Activated T-helper 9 cell treated with anti-CD3 and anti-CD28 coated beads, Interleukin-2, amount 50 U/mL, for 16 hours (primary cell): Measurements from ENCODE around the gene PPP1CB.
"Not testable (repeated sequence)": the region's sequence is repeated elsewhere in the genome, so short reads cannot be mapped to it uniquely, and the experiment has no call there.

Experiments
- DNase-seq: peaks from one replicate; pipeline ENCODE4 v3.0.0-alpha.2; 2020; ENCODE audit warnings: low read depth

The PPP1CB gene

DNA sequence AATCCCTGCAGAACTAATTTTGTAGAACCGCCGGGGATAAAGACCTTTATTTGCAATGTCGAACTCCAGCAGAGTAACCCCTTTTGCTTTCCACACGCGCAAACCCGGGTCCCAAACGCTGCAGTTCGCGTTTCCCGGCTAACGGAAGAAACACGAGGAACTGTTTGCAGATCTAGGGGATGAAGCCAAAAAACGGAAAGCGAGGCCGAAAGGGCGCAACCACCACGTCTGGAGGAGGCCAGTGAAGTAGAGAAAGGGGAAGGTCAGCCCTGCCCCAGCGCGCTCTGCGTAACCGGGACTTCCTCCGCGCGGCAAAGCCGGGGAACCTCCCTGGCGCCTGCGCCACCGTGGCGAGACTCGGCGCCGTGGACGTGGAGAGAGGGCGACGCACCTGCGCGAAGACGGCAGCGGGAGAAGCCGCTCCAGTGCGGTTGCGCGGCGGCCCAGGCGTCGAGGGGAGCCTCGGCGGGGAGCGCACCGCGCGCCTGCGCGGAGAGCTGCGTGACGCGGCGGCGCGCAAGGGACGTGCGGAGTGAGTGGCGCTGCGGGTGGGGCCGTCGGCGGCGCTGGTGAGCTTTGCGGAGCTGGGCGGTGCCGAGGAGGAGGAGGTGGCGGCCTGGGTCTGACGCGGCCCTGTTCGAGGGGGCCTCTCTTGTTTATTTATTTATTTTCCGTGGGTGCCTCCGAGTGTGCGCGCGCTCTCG is at the start of gene PPP1CB:
Gene PPP1CB (plus strand): TSS at position 579 of the 704 bp plus-strand sequence. CDS start 295 bp downstream, outside the sequence.
- DNase-seq, result peak; percentile 95

- no peak for DNase-seq
Observed at GRCh38 chr2:28702415-28702861, 49.2 kb upstream of the PPP1CB start.

DNA sequence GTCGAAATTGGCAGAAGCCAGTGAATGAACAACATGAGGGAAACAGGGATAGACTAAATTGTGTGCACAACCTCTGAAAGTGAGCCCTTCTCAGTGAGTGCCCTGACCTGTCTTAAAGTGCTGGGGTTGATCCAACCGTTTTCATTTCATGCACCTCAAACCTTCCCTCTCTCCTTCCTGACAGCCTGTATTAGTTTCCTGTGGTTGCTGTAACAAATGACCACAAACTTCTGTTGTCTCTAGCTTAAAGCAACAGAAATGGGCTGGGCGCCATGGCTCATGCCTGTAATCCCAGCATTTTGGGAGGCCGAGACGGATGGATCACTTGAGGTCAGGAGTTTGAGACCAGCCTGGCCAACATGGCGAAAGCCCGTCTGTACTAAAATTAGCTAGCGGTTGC is 48.8 kb upstream of the PPP1CB start:
- DNase-seq, result no peak

- DNase-seq, result no peak
Observed at GRCh38 chr2:28704621-28705020, 47.0 kb upstream of the PPP1CB start.

DNA sequence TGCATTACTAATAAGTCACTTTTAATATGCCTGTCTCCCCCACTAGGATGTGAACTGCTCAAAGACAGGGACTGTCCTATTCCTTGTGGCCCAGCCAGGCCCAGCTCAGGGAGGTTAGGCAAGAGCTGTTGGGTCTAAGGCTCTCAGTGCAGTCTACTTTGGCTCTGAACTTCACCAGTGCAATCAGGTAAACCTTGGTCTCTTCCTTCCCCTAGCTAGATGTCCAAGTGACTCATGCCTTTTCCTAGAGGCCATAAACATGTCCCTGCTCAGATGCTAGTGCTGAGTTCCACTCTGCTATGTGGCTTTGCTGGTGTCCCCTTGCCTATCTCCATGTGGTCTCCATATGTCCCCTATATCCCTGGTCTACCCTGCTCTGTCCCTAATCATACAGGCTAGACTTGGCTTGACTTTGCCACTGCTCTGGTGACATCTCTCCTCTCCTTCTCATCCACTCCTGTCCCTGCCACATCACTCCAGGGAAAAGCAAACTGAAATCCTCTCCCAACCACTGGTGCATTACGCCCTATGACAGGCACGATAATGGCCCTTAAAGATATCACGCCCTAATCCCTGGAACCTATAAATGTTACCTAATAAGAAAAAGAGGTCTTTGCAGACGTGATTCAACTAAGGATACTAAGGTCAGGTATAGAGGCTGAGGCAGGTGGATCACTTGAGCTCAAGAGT is 45.7 kb upstream of the PPP1CB start:
- DNase-seq, result no peak

- DNase-seq, result no peak
Observed at GRCh38 chr2:28707592-28707991, 44.0 kb upstream of the PPP1CB start.

GRCh38 chr2:28709101-28709500 is 42.5 kb upstream of the PPP1CB start:
- no peak for DNase-seq

DNA sequence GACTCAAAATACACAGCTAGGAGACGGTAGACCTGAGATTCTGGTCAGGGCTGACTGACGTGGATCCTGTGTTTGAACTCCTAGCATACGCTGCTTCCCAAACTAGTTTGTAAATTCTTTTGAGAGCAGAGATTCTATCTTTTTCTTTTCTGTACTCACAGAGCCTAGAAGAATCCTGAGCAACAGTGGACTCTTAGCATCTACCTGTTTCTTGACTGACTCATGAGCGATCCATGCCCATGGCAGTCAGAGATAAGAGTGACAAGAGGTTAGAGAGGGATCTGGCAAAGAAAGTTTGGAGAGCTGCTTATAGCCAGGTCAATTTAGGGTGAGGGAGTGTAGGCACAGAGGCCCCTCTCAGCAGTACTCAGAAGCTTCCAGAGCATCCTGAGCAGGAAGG is 41.1 kb upstream of the PPP1CB start:
- DNase-seq, result no peak

GRCh38 chr2:28713577-28714298 is 37.9 kb upstream of the PPP1CB start:
- no peak for DNase-seq

DNA sequence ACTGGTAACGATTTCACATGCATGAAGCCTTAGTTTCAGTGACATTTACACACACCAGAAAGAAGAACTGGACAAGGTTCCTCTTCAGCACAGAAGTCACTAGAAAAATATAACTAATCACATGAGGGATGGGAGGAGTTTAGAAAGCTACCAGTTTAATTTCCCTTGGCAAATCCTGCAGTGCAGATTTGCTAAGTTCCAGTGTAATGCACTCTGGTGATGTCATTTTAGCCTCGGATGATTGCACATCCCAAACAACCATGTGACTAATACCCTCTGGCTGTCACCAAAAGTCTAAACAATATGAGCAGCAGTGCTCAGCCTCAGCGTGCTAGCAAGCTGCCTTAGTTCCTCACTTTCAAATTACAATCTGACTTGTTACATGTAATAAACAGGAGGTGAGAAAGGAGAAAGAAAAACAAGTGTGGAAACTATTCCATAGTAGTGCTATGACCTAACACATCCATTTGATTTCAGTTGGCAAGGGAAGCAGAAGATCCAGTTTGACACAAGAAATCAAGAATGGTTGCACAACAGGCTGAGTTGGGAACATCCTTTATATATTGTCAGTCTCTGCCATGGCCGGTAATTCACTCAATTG is 35.3 kb upstream of the PPP1CB start:
- no peak for DNase-seq

DNA sequence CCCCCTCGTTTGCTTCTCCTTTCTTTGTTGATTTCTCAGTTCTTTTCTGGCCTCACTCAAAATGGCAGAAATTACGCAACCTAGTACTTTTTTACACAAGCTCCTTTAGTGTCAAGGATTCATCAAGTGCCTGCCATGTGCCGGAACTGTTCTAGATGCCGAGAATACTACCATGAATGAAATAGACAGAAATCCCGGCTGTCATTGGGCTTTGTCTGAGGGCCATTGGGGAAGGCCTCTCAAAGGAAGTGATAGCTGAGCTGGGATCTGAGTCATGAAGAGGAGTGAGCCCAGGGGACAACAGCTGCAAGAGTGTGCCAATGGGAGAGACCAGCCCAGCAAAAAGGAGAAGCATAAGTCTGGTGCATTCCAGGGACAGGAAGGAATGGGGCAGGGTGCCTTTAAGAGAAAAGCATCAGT is 34.3 kb upstream of the PPP1CB start:
- no peak for DNase-seq

DNA sequence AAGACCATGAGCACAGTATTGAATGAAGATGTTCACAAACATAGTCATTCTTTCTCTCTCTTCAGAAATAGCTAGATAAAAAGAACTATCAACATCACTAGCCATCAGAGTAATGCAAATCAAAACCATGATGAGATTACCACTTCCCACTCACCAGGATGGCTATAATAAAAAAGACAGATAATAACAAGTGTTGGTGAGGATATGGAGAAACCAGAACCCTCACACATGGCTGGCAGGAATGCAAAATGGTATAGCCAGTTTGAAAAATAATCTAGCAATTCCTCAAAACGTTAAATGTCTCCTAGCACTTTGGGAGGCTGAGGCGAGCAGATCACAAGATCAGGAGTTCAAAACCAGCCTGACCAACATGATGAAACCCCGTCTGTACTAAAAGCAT is 31.3 kb upstream of the PPP1CB start:
- DNase-seq, result no peak

- DNase-seq, result no peak
Observed at GRCh38 chr2:28721601-28722191, 29.9 kb upstream of the PPP1CB start.

GRCh38 chr2:28725021-28725711 is 26.5 kb upstream of the PPP1CB start:
- no peak for DNase-seq

- DNase-seq, result no peak
Observed at GRCh38 chr2:28726177-28726576, 25.5 kb upstream of the PPP1CB start.

DNA sequence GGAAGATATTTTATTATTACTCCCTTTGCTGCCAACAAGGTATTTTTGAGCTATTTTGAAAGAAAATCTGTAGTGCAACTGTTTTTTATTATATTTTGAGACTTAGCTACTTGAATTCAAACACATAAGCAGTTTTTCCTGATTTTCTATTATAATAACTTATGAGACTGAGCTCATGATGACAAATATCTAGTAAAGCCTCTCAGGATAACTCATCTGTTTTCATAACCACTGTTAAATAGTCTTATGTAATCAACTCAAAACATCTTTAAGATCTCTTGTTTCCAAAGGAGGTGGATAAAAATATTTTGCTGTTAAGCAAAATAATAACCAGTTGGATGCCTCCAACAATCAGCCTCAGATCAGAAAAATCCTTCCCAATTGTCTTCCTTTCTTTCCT is 21.9 kb upstream of the PPP1CB start:
- DNase-seq, result no peak

DNA sequence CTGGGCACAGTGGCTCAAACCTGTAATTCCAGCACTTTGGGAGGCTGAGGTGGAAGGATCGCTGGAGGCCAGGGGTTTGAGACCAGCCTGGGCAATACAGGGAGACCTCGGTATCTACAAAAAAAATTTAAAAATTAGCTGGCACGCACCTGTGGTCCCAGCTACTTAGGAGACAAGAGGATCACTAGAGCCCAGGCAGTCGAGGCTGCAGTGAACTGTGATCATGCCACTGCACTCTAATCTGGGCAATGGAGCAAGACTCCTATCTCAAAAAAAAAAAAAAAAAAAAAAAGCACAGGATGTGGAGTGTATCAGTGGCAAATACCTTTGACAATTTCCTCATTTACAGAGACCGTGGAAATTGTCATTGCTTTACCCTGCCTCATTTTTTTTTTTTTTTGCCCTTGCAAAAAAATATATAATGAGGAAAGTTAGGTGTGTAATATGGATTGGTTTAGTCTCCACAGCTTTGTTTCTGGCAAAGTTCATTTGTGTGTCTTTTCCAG is 20.9 kb upstream of the PPP1CB start:
- DNase-seq, result no peak

GRCh38 chr2:28735511-28735910 is 16.1 kb upstream of the PPP1CB start:
- DNase-seq, result no peak

GRCh38 chr2:28736034-28736433 is 15.6 kb upstream of the PPP1CB start:
- DNase-seq, result no peak

GRCh38 chr2:28737655-28738054 is 14.0 kb upstream of the PPP1CB start:
- no peak for DNase-seq

DNA sequence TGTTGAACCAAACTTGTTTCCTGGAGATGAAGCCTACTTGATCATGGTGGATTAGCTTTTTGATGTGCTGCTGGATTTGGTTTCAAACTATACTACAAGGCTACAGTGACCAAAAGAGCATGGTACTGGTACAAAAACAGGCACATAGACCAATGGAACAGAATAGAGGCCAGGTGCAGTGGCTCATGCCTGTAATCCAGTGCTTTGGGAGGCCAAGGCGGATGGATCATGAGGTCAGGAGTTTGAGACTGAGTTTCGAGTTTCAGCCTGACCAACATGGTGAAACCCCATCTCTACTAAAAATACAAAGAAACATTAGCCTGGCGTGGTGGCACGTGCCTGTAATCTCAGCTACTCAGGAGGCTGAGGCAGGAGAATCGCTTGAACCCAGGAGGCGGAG is 9.0 kb upstream of the PPP1CB start:
- not testable (repeated sequence) for DNase-seq
